ENCODE data around the gene SCFD2.

SCFD2 gene

DNA sequence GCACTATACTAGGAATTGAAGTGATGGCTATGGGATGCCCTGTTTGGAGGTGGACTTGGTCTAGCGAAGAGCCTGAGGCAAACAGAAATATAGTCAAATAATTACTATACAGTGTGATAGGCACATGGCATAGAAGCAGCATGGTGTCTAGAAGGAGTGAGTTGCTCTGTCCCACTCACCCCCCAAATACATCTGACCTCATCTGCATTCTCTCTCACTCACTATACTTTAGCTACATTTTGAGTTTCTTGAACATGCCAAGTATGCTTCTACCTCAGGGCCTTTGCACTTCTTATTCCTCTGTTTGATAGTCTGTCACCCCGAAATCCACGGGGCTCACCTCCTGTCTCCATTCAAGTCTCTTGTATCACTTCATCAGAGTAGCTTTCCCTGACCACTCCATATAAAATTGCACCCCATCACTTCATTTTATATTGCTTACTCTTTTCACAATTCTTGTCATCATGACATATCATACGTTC, 9.0 kb upstream of the SCFD2 start:
- Histone ChIP-seq H3K36me3 (no peaks in the 10 kb centered on the region; the same call in 1 of the 2 replicates), H3K27me3 (0 out of 2 replicates have a peak, but pooled peaks cover 2% of the 10 kb centered on the region), H3K4me3 (ENCODE audit: low read depth, low read length) (no peak overlapping the region), H3K4me1 (no peaks in the 10 kb centered on the region), H3K9me3 (no peaks in the 10 kb centered on the region)
- TF ChIP-seq, protein P1, sequence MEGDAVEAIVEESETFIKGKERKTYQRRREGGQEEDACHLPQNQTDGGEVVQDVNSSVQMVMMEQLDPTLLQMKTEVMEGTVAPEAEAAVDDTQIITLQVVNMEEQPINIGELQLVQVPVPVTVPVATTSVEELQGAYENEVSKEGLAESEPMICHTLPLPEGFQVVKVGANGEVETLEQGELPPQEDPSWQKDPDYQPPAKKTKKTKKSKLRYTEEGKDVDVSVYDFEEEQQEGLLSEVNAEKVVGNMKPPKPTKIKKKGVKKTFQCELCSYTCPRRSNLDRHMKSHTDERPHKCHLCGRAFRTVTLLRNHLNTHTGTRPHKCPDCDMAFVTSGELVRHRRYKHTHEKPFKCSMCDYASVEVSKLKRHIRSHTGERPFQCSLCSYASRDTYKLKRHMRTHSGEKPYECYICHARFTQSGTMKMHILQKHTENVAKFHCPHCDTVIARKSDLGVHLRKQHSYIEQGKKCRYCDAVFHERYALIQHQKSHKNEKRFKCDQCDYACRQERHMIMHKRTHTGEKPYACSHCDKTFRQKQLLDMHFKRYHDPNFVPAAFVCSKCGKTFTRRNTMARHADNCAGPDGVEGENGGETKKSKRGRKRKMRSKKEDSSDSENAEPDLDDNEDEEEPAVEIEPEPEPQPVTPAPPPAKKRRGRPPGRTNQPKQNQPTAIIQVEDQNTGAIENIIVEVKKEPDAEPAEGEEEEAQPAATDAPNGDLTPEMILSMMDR (IDR thresholded peaks at IDR 0.05; ENCODE audit: low read depth, low read length) = no peak
- no peak for DNase-seq

DNA sequence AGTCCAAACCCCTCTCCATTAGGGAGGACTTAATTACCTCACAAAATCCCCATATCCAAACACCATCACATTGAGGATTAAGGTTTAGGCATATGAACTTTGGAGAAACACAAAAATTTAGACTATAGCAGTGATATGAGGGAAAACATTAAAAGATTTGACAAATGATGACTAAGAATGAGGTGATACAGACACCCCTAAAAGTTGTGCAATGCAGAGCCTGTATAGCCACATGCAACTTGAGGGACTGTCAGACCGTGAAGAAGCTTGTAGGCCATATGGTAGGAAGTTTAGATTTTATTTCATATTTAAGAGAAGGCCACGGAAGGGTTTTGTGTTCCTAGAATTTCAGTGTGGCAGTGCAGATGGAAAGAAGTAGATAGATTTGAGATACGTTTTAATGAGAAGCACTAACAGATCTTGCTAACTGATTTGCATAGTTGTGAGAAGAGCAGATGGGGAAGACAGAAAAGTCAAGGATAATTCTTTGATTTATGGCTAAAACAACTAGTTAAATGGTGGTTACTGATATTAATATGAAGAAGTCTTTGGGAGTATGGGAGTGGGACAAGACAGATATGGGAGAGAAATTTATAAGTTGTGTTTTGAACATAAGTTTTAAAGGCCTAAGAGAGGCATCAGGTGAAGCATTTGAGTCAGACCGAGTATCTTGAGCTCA, 6.1 kb upstream of the SCFD2 start:
- Histone ChIP-seq H3K9me3 (no peaks in the 10 kb centered on the region), H3K4me1 (no peaks in the 10 kb centered on the region), H3K27me3 (peaks cover 19% of the 10 kb centered on the region), H3K4me3 (ENCODE audit: low read depth, low read length) (no peak overlapping the region), H3K36me3 (no peaks in the 10 kb centered on the region)
- TF ChIP-seq, protein P1 (IDR thresholded peaks at IDR 0.05; ENCODE audit: low read depth, low read length) = no peak
- DNase-seq = no peak

DNA sequence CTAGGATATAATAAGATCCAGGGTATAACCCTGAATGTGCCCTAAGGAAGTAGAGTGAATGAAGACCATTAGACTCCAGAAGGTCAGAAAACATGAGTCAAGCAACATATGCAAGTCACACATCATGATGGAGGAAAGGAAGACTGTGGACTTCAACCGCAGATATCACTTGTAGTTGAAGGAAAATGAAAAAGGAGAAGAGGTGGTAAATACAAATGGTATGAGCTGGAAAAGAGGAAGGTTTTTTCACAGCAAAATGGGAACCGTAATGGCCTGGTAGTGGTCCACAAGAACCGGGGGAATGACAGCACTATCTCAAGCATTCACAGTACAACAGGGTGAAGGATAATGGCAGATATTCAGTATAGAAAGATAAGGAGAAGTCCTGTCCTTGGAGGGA, 5.2 kb upstream of the SCFD2 start:
- Histone ChIP-seq H3K36me3 (no peaks in the 10 kb centered on the region), H3K9me3 (no peaks in the 10 kb centered on the region), H3K4me3 (ENCODE audit: low read depth, low read length) (no peak overlapping the region), H3K27me3 (peaks cover 19% of the 10 kb centered on the region), H3K4me1 (no peaks in the 10 kb centered on the region)
- DNase-seq = no peak
- TF ChIP-seq, protein P1 (IDR thresholded peaks at IDR 0.05; ENCODE audit: low read depth, low read length) = no peak

DNA sequence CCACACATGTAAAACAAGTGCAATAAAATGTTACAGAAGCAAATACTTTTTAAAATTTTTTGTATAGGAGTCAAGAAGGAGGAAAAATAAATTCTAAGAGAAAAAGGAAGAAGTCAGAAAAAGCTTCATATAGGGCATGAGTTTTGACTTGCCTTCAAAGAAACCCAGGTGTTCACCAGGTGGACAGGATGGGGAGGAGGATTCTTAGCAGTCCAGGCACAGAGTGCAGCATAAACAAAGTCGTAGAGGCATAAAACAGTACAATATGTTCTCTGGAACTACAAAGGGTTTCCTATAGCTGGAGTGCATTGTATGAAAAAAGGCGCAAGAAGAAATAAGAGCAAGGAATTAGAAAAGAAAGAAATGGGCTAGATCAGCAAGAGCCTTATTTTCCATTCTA, 1.9 kb upstream of the SCFD2 start:
- no peaks in the 10 kb centered on the region for H3K36me3 ChIP-seq
- H3K4me3 ChIP-seq (ENCODE audit: low read depth, low read length) = no peak overlapping the region
- no peaks in the 10 kb centered on the region for H3K4me1 ChIP-seq
- no peak for DNase-seq
- TF ChIP-seq, protein P1 (IDR thresholded peaks at IDR 0.05; ENCODE audit: low read depth, low read length) = no peak
- no peaks in the 10 kb centered on the region for H3K9me3 ChIP-seq
- H3K27me3 ChIP-seq = peaks cover 19% of the 10 kb centered on the region

DNA sequence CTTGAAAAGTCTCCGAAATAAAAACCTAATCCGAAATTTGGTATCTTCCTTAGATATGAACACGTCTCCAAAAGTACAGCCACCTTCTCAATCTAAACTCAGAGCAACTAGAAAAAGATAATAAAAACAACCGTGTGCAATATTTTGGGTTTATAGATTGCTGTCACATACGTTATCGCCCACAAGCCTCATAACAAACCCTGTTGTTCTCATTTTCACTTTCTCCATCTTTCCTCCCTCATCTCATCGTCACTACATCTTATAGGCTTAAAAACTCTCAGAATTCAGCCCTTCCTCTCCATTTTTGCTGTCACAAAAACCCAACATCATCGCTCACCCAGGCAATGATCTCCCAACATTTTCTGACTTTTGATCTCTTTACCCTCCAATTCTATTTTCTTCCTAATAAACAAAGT, 448 bp upstream of the SCFD2 start:
- TF ChIP-seq, protein P1 (IDR thresholded peaks at IDR 0.05; ENCODE audit: low read depth, low read length) = no peak
- no peak for DNase-seq
- Histone ChIP-seq H3K36me3 (no peaks in the 10 kb centered on the region), H3K9me3 (no peaks in the 10 kb centered on the region), H3K4me3 (ENCODE audit: low read depth, low read length) (peak overlapping the region; percentile 97), H3K4me1 (no peaks in the 10 kb centered on the region), H3K27me3 (peaks cover 19% of the 10 kb centered on the region)

DNA sequence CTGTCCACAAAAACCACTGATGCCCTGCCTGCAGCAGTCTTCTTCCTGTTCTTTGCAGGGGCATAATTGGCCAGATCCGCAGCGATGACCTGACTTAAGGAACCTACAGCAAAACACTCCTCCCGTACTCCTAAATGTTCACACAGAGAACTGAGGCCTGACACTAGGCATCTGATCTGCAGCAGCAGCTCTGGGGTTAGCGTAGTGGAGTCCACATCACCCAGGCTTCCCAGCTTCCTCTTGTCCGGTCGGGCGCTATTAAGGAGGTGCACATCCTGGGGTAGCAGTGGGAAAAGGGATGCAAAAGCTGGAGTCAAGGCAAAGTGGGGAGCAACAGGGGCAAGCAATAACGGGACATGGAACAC, 758 bp downstream of the SCFD2 start:
- peak overlapping the region; percentile 97 for H3K4me3 ChIP-seq (ENCODE audit: low read depth, low read length)
- H3K9me3 ChIP-seq = no peaks in the 10 kb centered on the region
- H3K27me3 ChIP-seq = peaks cover 19% of the 10 kb centered on the region
- DNase-seq = peak; percentile 40
- no peaks in the 10 kb centered on the region for H3K4me1 ChIP-seq
- TF ChIP-seq, protein P1 (IDR thresholded peaks at IDR 0.05; ENCODE audit: low read depth, low read length) = no peak
- no peaks in the 10 kb centered on the region for H3K36me3 ChIP-seq
